Measurements from ENCODE around the gene COL11A1.

DNA sequence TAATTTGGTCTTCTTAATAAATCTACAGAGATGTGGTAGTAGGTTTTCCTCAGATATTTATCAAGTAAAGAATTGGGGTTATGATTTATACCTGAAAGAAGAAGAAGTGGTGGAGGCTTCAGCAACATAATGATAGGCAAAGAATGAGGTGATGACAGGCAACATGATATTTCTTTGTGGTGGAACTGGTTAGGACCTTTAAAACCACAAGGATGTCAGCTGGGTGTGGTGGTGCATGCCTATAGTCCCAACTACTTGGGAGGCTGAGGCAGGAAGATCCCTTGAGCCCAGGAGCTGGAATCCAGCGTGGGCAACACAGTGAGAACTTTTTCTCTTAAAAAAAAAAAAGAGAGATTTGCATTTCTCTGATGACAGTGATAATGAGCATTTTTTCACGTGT lies 34.1 kb upstream of the COL11A1 start:
- TF ChIP-seq CTCF (IDR thresholded peaks at IDR 0.05): no peak
- TF ChIP-seq EP300 (IDR thresholded peaks at IDR 0.05): no peak
- no peak for TF ChIP-seq POLR2A (IDR thresholded peaks at IDR 0.05)
